SKM-1 treated with dmso at 0.1 percent for 144 hours (cell line): ENCODE measurements around the gene CHIT1.

Experiments
- DNase-seq: peaks from one replicate; lab custom pipeline; 2025; ENCODE audit not compliant: unreplicated experiment; lab: John Stamatoyannopoulos, UW

Gene CHIT1

GRCh38 chr1:203189951-203190352 lies 39.5 kb downstream of the CHIT1 start:
- DNase-seq, result no peak

- no peak for DNase-seq
Observed at GRCh38 chr1:203188686-203189232, 40.7 kb downstream of the CHIT1 start.

GRCh38 chr1:203187689-203188264 lies 41.7 kb downstream of the CHIT1 start:
- no peak for DNase-seq

GRCh38 chr1:203187304-203187685 lies 42.2 kb downstream of the CHIT1 start:
- no peak for DNase-seq

- peak; percentile 95 for DNase-seq
Observed at GRCh38 chr1:203186446-203187303, 42.8 kb downstream of the CHIT1 start, which contains the start of gene CHI3L1. TSS of gene CHI3L1 (minus strand) at chr1:203186704. CDS start at chr1:203186623, 81 bp downstream.

- no peak for DNase-seq
Observed at GRCh38 chr1:203186091-203186445, 43.4 kb downstream of the CHIT1 start.

GRCh38 chr1:203185585-203185984 lies 43.9 kb downstream of the CHIT1 start:
- DNase-seq, result no peak

GRCh38 chr1:203185061-203185461 lies 44.4 kb downstream of the CHIT1 start:
- DNase-seq, result no peak

GRCh38 chr1:203184467-203184866 lies 45.0 kb downstream of the CHIT1 start:
- DNase-seq, result no peak

- DNase-seq, result no peak
Observed at GRCh38 chr1:203183828-203184227, 45.6 kb downstream of the CHIT1 start.

- peak; percentile 29 for DNase-seq
Observed at GRCh38 chr1:203182387-203182953, 47.0 kb downstream of the CHIT1 start.

GRCh38 chr1:203181586-203182386 lies 47.7 kb downstream of the CHIT1 start:
- DNase-seq, result no peak

- DNase-seq, result no peak
Observed at GRCh38 chr1:203180611-203181330, 48.7 kb downstream of the CHIT1 start.

- DNase-seq, result no peak
Observed at GRCh38 chr1:203179667-203180005, 49.8 kb downstream of the CHIT1 start.

GRCh38 chr1:203178821-203179666 lies 50.4 kb downstream of the CHIT1 start:
- DNase-seq, result peak; percentile 18

GRCh38 chr1:203178083-203178482 lies 51.4 kb downstream of the CHIT1 start:
- DNase-seq, result no peak

- peak; percentile 58 for DNase-seq
Observed at GRCh38 chr1:203177470-203178039, 51.9 kb downstream of the CHIT1 start.

- no peak for DNase-seq
Observed at GRCh38 chr1:203177036-203177405, 52.5 kb downstream of the CHIT1 start.

- no peak for DNase-seq
Observed at GRCh38 chr1:203176273-203177035, 53.0 kb downstream of the CHIT1 start.
